Neural cell (in vitro differentiated cells): ENCODE data around the gene PRAME. TPM values are rescaled to one million over a fixed set of nuclear protein-coding genes. Genes with fewer than 3 reads are reported as not detected.

Experiments used
- H2AFZ ChIP-seq: fragments of 200-600, 300-800 bp; sonication (generic), shearing (Covaris generic); 2 replicates; pipeline ENCODE4 v1.6.0; 2014; ENCODE audit warnings: low read depth, mild to moderate bottlenecking, antibody characterized with exemption, low read length, moderate library complexity
- H3F3A ChIP-seq: fragments of 200-600 bp; shearing (Covaris generic); 2 replicates; pipeline ENCODE4 v1.6.1; 2016; ENCODE audit warnings: mild to moderate bottlenecking, moderate library complexity, mixed read lengths, antibody characterized with exemption, low read length; ENCODE audit not compliant: insufficient read depth, poor library complexity, severe bottlenecking
- H3K27ac ChIP-seq: fragments of 200-600, 300-800 bp; sonication (generic), shearing (Covaris generic); 2 replicates; pipeline ENCODE4 v1.5.1; 2014; ENCODE audit warnings: mild to moderate bottlenecking, low read length, moderate library complexity
- H3K27me3 ChIP-seq: fragments of 300-800, 200-600 bp; sonication (generic), shearing (Covaris generic); 2 replicates; pipeline ENCODE4 v1.6.0; 2014; ENCODE audit warnings: mild to moderate bottlenecking, low read depth, low read length, moderate library complexity; ENCODE audit not compliant: insufficient read depth
- H3K36me3 ChIP-seq: fragments of 300-800, 200-600 bp; sonication (generic), shearing (Covaris generic); 2 replicates; pipeline ENCODE4 v1.5.1; 2014; ENCODE audit warnings: mild to moderate bottlenecking, antibody characterized with exemption, low read length, moderate library complexity; ENCODE audit not compliant: insufficient read depth
- H3K4me2 ChIP-seq: fragments of 300-800, 200-600 bp; sonication (generic), shearing (Covaris generic); 2 replicates; pipeline ENCODE4 v1.6.0; 2014; ENCODE audit warnings: mild to moderate bottlenecking, low read length
- H3K4me3 ChIP-seq: fragments of 300-800, 200-600 bp; sonication (generic), shearing (Covaris generic); 2 replicates; pipeline ENCODE4 v1.5.1; 2014; ENCODE audit warnings: mild to moderate bottlenecking, low read length, moderate library complexity
- H3K79me2 ChIP-seq: fragments of 200-600 bp; shearing (Covaris generic); replicated peaks from 2 replicates; pipeline ENCODE4 v1.6.0; 2014; ENCODE audit warnings: mild to moderate bottlenecking, low read length, moderate library complexity; ENCODE audit not compliant: insufficient read depth
- H3K9ac ChIP-seq: fragments of 300-800, 200-600 bp; sonication (generic), shearing (Covaris generic); 2 replicates; pipeline ENCODE4 v1.6.1; 2016; ENCODE audit warnings: mild to moderate bottlenecking, low read length, mixed read lengths
- H3K9me2 ChIP-seq: fragments of 200-600 bp; shearing (Covaris generic); 2 replicates; pipeline ENCODE4 v1.6.1; 2016; ENCODE audit warnings: mild to moderate bottlenecking, low read length, mixed read lengths; ENCODE audit not compliant: insufficient read depth
- H3K9me3 ChIP-seq: fragments of 200-600, 300-800 bp; sonication (generic), shearing (Covaris generic); 2 replicates; pipeline ENCODE4 v1.6.1; 2016; ENCODE audit warnings: mild to moderate bottlenecking, mixed run types, low read length, moderate library complexity, mixed read lengths
- H4K20me1 ChIP-seq: fragments of 200-600 bp; shearing (Covaris generic); 2 replicates; pipeline ENCODE4 v1.6.1; 2016; ENCODE audit warnings: mild to moderate bottlenecking, mixed run types; ENCODE audit not compliant: insufficient read depth
- CTCF ChIP-seq: fragments of 450-650 bp; IDR thresholded peaks from 2 replicates; pipeline ENCODE4 v1.5.1; 2014; ENCODE audit warnings: antibody characterized with exemption, mild to moderate bottlenecking, moderate library complexity; ENCODE audit not compliant: poor library complexity, severe bottlenecking
- EP300 ChIP-seq: fragments of 450-650 bp; conservative IDR thresholded peaks from 2 replicates; pipeline ENCODE4 v1.6.1; 2014; ENCODE audit warnings: antibody characterized with exemption, mild to moderate bottlenecking, moderate library complexity; ENCODE audit not compliant: poor library complexity, severe bottlenecking
- EZH2 ChIP-seq: fragments of 200-600, 300-800 bp; shearing (Covaris generic), sonication (generic); IDR thresholded peaks from 2 replicates; pipeline ENCODE4 v1.6.1; 2014; ENCODE audit warnings: antibody characterized with exemption, low read length, borderline replicate concordance, mild to moderate bottlenecking; ENCODE audit not compliant: insufficient read depth, poor library complexity, severe bottlenecking
- MXI1 ChIP-seq: fragments of 450-650 bp; conservative IDR thresholded peaks from 2 replicates; pipeline ENCODE4 v1.6.1; 2014; ENCODE audit warnings: antibody characterized with exemption, mild to moderate bottlenecking; ENCODE audit not compliant: poor library complexity, severe bottlenecking
- POLR2AphosphoS5 ChIP-seq: IDR thresholded peaks from 2 replicates; pipeline ENCODE4 v1.6.1; 2012
- RAD21 ChIP-seq: fragments of 450-650 bp; conservative IDR thresholded peaks from 2 replicates; pipeline ENCODE4 v1.6.1; 2014; ENCODE audit warnings: antibody characterized with exemption, mild to moderate bottlenecking, moderate library complexity
- REST ChIP-seq: IDR thresholded peaks from 2 replicates; pipeline ENCODE4 v1.6.1; 2012; ENCODE audit warnings: borderline replicate concordance
- SMC3 ChIP-seq: fragments of 450-650 bp; conservative IDR thresholded peaks from 2 replicates; pipeline ENCODE4 v1.6.1; 2014; ENCODE audit warnings: antibody characterized with exemption, mild to moderate bottlenecking, moderate library complexity; ENCODE audit not compliant: poor library complexity
- TAF1 ChIP-seq: IDR thresholded peaks from 2 replicates; pipeline ENCODE4 v1.6.1; 2012; ENCODE audit warnings: low read depth
- polyA plus RNA-seq: library from polyadenylated mRNA; depleted of rRNA; stranded (reverse); fragments of >200 nt; gene quantifications from 2 replicates; pipeline ENCODE4 v1.2.3, GENCODE V29; 2014

The PRAME gene
- polyA plus RNA-seq, 1 donor from 2014 or later: not detected

- Histone ChIP-seq H3K27ac (no peak overlapping the region), H3K27me3 (no peaks in the 10 kb centered on the region), H4K20me1 (no peaks in the 10 kb centered on the region), H3K4me3 (no peak overlapping the region), H3K79me2 (no peaks in the 10 kb centered on the region), H3K9me3 (no peaks in the 10 kb centered on the region), H3K36me3 (no peaks in the 10 kb centered on the region), H3F3A (no peaks in the 10 kb centered on the region), H2AFZ (no peak overlapping the region), H3K9me2 (no peaks in the 10 kb centered on the region), H3K4me2 (no peak overlapping the region), H3K9ac (no peak overlapping the region)
- TF ChIP-seq REST (no peak), SMC3 (no peak), CTCF (no peak), POLR2AphosphoS5 (no peak), EZH2 (no peak), MXI1 (no peak), EP300 (no peak), RAD21 (no peak), TAF1 (no peak)
These were observed 32.6 kb upstream of the PRAME start for GRCh38 chr22:22591348-22592299.

GRCh38 chr22:22590136-22590891 is 31.2 kb upstream of the PRAME start:
- H3K9ac ChIP-seq: no peak overlapping the region
- no peaks in the 10 kb centered on the region for H3K9me3 ChIP-seq
- H3K27ac ChIP-seq: no peak overlapping the region
- H2AFZ ChIP-seq: no peak overlapping the region
- no peaks in the 10 kb centered on the region for H3K36me3 ChIP-seq
- no peaks in the 10 kb centered on the region for H3K79me2 ChIP-seq
- no peaks in the 10 kb centered on the region for H3K9me2 ChIP-seq
- H3F3A ChIP-seq: no peaks in the 10 kb centered on the region
- H3K27me3 ChIP-seq: no peaks in the 10 kb centered on the region
- H4K20me1 ChIP-seq: no peaks in the 10 kb centered on the region
- H3K4me2 ChIP-seq: no peak overlapping the region
- no peak overlapping the region for H3K4me3 ChIP-seq
- TF ChIP-seq TAF1 (no peak), CTCF (no peak), EZH2 (no peak), EP300 (no peak), MXI1 (no peak)
